Neural progenitor cell (in vitro differentiated cells): ENCODE data around the gene GPX5. TPM values are rescaled to one million over a fixed set of nuclear protein-coding genes. Genes with fewer than 3 reads are reported as not detected.
A peak's percentile ranks its signal among the peaks of the same experiment; 100 is the strongest.
"Not testable (repeated sequence)": the region's sequence is repeated elsewhere in the genome, so short reads cannot be mapped to it uniquely, and the experiment has no call there.

ENCODE experiments used
- DNase-seq: peaks from one replicate; pipeline ENCODE4 v3.0.0-alpha.2; 2016; ENCODE audit warnings: low spot score
- H2AFZ ChIP-seq: fragments of 200-600 bp; sonication (generic); replicated peaks from 2 replicates; pipeline ENCODE4 v1.6.1; 2016; ENCODE audit warnings: antibody characterized with exemption
- H3F3A ChIP-seq: fragments of 200-600 bp; sonication (generic); 2 replicates; pipeline ENCODE4 v1.6.1; 2016; ENCODE audit warnings: antibody characterized with exemption, low read depth
- H3K27ac ChIP-seq: fragments of 200-600 bp; sonication (generic); 2 replicates; pipeline ENCODE4 v1.5.1; 2016; ENCODE audit warnings: mild to moderate bottlenecking
- H3K27me3 ChIP-seq: fragments of 200-600 bp; sonication (generic); 2 replicates; pipeline ENCODE4 v1.6.1; 2016; ENCODE audit warnings: mild to moderate bottlenecking, moderate library complexity
- H3K36me3 ChIP-seq: fragments of 200-600 bp; sonication (generic); 2 replicates; pipeline ENCODE4 v1.5.1; 2016
- H3K4me1 ChIP-seq: fragments of 200-600 bp; sonication (generic); 2 replicates; pipeline ENCODE4 v1.6.1; 2016; ENCODE audit warnings: mixed run types
- H3K4me2 ChIP-seq: fragments of 200-600 bp; sonication (generic); 2 replicates; pipeline ENCODE4 v1.6.1; 2016
- H3K4me3 ChIP-seq: fragments of 200-600 bp; sonication (generic); 2 replicates; pipeline ENCODE4 v1.5.1; 2016
- H3K79me2 ChIP-seq: fragments of 200-600 bp; sonication (generic); 2 replicates; pipeline ENCODE4 v1.6.1; 2016; ENCODE audit warnings: low read depth
- H3K9ac ChIP-seq: fragments of 200-600 bp; sonication (generic); 2 replicates; pipeline ENCODE4 v1.6.1; 2016
- H3K9me3 ChIP-seq: fragments of 200-600 bp; sonication (generic); 2 replicates; pipeline ENCODE4 v1.5.1; 2016; ENCODE audit warnings: low read depth
- H4K20me1 ChIP-seq: fragments of 200-600 bp; sonication (generic); 2 replicates; pipeline ENCODE4 v1.6.1; 2016; ENCODE audit warnings: low read depth
- H3K27ac Mint-ChIP-seq: 3 replicates; pipeline ENCODE4 v1.8.0; 2021; ENCODE audit warnings: mixed read lengths
- H3K27me3 Mint-ChIP-seq: 2 replicates; pipeline ENCODE4 v1.8.0; 2022; ENCODE audit warnings: low read depth, mild to moderate bottlenecking, inconsistent platforms, moderate library complexity, mixed read lengths; ENCODE audit not compliant: insufficient read depth
- H3K36me3 Mint-ChIP-seq: 3 replicates; pipeline ENCODE4 v1.8.0; 2021; ENCODE audit warnings: mixed read lengths
- H3K4me1 Mint-ChIP-seq: 3 replicates; pipeline ENCODE4 v1.8.0; 2021; ENCODE audit warnings: mixed read lengths
- H3K4me3 Mint-ChIP-seq: 3 replicates; pipeline ENCODE4 v1.8.0; 2021; ENCODE audit warnings: mild to moderate bottlenecking, moderate library complexity, mixed read lengths
- H3K9me3 Mint-ChIP-seq: 3 replicates; pipeline ENCODE4 v1.8.0; 2020; ENCODE audit warnings: mixed read lengths
- CTCF ChIP-seq: fragments of 200-600 bp; sonication (generic); IDR thresholded peaks from 2 replicates; pipeline ENCODE4 v1.5.1; 2017; ENCODE audit warnings: antibody characterized with exemption, mild to moderate bottlenecking
- EZH2 ChIP-seq: fragments of 200-600 bp; sonication (generic); IDR thresholded peaks from 2 replicates; pipeline ENCODE4 v1.6.1; 2017; ENCODE audit warnings: antibody characterized with exemption, mild to moderate bottlenecking, moderate library complexity
- EZH2phosphoT487 ChIP-seq: fragments of 200-600 bp; sonication (generic); IDR thresholded peaks from 2 replicates; pipeline ENCODE4 v1.6.1; 2017; ENCODE audit warnings: antibody characterized with exemption
- total RNA-seq: library from RNA; depleted of rRNA; stranded (reverse); fragments of >200 nt; gene quantifications from 2 replicates; pipeline ENCODE4 v1.2.3, GENCODE V29; 2015; ENCODE audit warnings: low replicate concordance

The GPX5 gene
- total RNA-seq, 1 donor from 2014 or later, result not detected

- no peak overlapping the region for H3K4me3 ChIP-seq
- no peak overlapping the region for H3K9ac ChIP-seq
- no peak for DNase-seq
- no peaks in the 10 kb centered on the region for H3K36me3 ChIP-seq
- H3K27ac ChIP-seq, result no peak overlapping the region
- no peaks in the 10 kb centered on the region for H3K9me3 ChIP-seq
- no peak for TF ChIP-seq EZH2
- TF ChIP-seq CTCF, result no peak
- no peak for TF ChIP-seq EZH2phosphoT487
- H3K27me3 Mint-ChIP-seq, result peaks cover 18% of the 10 kb centered on the region
- H3K4me1 ChIP-seq, result peaks cover 9% of the 10 kb centered on the region
- no peak overlapping the region for H3K27ac Mint-ChIP-seq
- H2AFZ ChIP-seq, result no peak overlapping the region
- H3K4me3 Mint-ChIP-seq, result no peak overlapping the region
- peaks cover 22% of the 10 kb centered on the region for H3K4me1 Mint-ChIP-seq
- H3K9me3 Mint-ChIP-seq, result peaks cover 6% of the 10 kb centered on the region
- H3K27me3 ChIP-seq, result peaks cover 13% of the 10 kb centered on the region
- no peaks in the 10 kb centered on the region for H3K79me2 ChIP-seq
- no peaks in the 10 kb centered on the region for H4K20me1 ChIP-seq
- no peaks in the 10 kb centered on the region for H3K36me3 Mint-ChIP-seq
- H3K4me2 ChIP-seq, result no peak overlapping the region
- peaks cover 36% of the 10 kb centered on the region for H3F3A ChIP-seq
Measured at GRCh38 chr6:28545955-28546354, 20.3 kb downstream of the GPX5 start.

- not testable (repeated sequence) for H3K79me2 ChIP-seq, H3K4me1 ChIP-seq, H3K36me3 ChIP-seq, H3K9ac ChIP-seq, H3K36me3 Mint-ChIP-seq, H3K27ac Mint-ChIP-seq, H3K4me3 ChIP-seq, H4K20me1 ChIP-seq, H3K9me3 Mint-ChIP-seq, DNase-seq, H3K4me2 ChIP-seq, H2AFZ ChIP-seq, H3K27ac ChIP-seq, H3K4me3 Mint-ChIP-seq, H3K9me3 ChIP-seq
- Mint-ChIP-seq H3K4me1 (peaks cover 22% of the 10 kb centered on the region), H3K27me3 (peaks cover 18% of the 10 kb centered on the region)
- H3K27me3 ChIP-seq, result peaks cover 17% of the 10 kb centered on the region
- H3F3A ChIP-seq, result peaks cover 36% of the 10 kb centered on the region
Measured at GRCh38 chr6:28547003-28547402, 21.3 kb downstream of the GPX5 start.

- peaks cover 23% of the 10 kb centered on the region for H3K4me1 ChIP-seq
- Mint-ChIP-seq H3K27ac (no peak overlapping the region), H3K4me1 (peaks cover 23% of the 10 kb centered on the region), H3K36me3 (no peaks in the 10 kb centered on the region), H3K4me3 (no peak overlapping the region), H3K9me3 (no peaks in the 10 kb centered on the region), H3K27me3 (peaks cover under 1% of the 10 kb centered on the region)
- H3K9ac ChIP-seq, result no peak overlapping the region
- DNase-seq, result no peak
- no peaks in the 10 kb centered on the region for H3K79me2 ChIP-seq
- H3K4me3 ChIP-seq, result no peak overlapping the region
- no peaks in the 10 kb centered on the region for H3K9me3 ChIP-seq
- no peak for TF ChIP-seq EZH2phosphoT487
- no peak for TF ChIP-seq CTCF
- no peak for TF ChIP-seq EZH2
- peaks cover 47% of the 10 kb centered on the region for H3K27me3 ChIP-seq
- H4K20me1 ChIP-seq, result no peaks in the 10 kb centered on the region
- no peak overlapping the region for H3K27ac ChIP-seq
- H3K36me3 ChIP-seq, result no peaks in the 10 kb centered on the region
- no peak overlapping the region for H2AFZ ChIP-seq
- peaks cover 7% of the 10 kb centered on the region for H3F3A ChIP-seq
- no peak overlapping the region for H3K4me2 ChIP-seq
Measured at GRCh38 chr6:28551891-28552666, 26.4 kb downstream of the GPX5 start.

GRCh38 chr6:28553384-28553985, 27.8 kb downstream of the GPX5 start:
- Mint-ChIP-seq H3K27me3 (peaks cover 3% of the 10 kb centered on the region), H3K36me3 (no peaks in the 10 kb centered on the region), H3K4me3 (peak overlapping the region; percentile 23), H3K4me1 (peaks cover 23% of the 10 kb centered on the region), H3K9me3 (no peaks in the 10 kb centered on the region), H3K27ac (peak overlapping the region; percentile 67)
- Histone ChIP-seq H3K36me3 (no peaks in the 10 kb centered on the region), H3F3A (peaks cover 7% of the 10 kb centered on the region), H3K4me1 (peaks cover 23% of the 10 kb centered on the region), H3K27ac (no peak overlapping the region), H3K79me2 (no peaks in the 10 kb centered on the region), H3K27me3 (peaks cover 54% of the 10 kb centered on the region), H3K9me3 (no peaks in the 10 kb centered on the region), H4K20me1 (no peaks in the 10 kb centered on the region), H3K4me2 (peak overlapping the region; percentile 63), H2AFZ (peak overlapping the region; percentile 83), H3K9ac (no peak overlapping the region), H3K4me3 (peak overlapping the region; percentile 2)
- DNase-seq, result no peak
- TF ChIP-seq EZH2phosphoT487 (no peak), EZH2 (no peak)
